BE2C (cell line): ENCODE data around the gene UBE2F.
"Not testable (repeated sequence)": the region's sequence is repeated elsewhere in the genome, so short reads cannot be mapped to it uniquely, and the experiment has no call there.

Source experiments
- DNase-seq: peaks from one replicate; pipeline ENCODE4 v3.0.0-alpha.2; 2020
- H3K27me3 ChIP-seq: fragments of 250-450 bp; sonication (Bioruptor Pico); 2 replicates; pipeline ENCODE4 v1.5.1; 2020; ENCODE audit warnings: mild to moderate bottlenecking
- H3K36me3 ChIP-seq: fragments of 250-450 bp; sonication (Bioruptor Pico); 2 replicates; pipeline ENCODE4 v1.5.1; 2020; ENCODE audit warnings: mild to moderate bottlenecking
- H3K4me1 ChIP-seq: fragments of 250-450 bp; sonication (Bioruptor Pico); 2 replicates; pipeline ENCODE4 v1.5.1; 2020
- H3K4me3 ChIP-seq: 2 replicates; pipeline ENCODE4 v1.5.1; 2011; ENCODE audit warnings: low read depth, low read length
- H3K9me3 ChIP-seq: fragments of 250-450 bp; sonication (Bioruptor Pico); 2 replicates; pipeline ENCODE4 v1.5.1; 2020
- TF ChIP-seq, protein P1 (sequence below): IDR thresholded peaks from 2 replicates; pipeline ENCODE4 v1.5.1; 2012; ENCODE audit warnings: mild to moderate bottlenecking, low read depth, low read length

Gene UBE2F

GRCh38 chr2:238027591-238028415 is 61.0 kb downstream of the UBE2F start:
- H3K27me3 ChIP-seq = no peaks in the 10 kb centered on the region
- no peak for DNase-seq
- H3K9me3 ChIP-seq = no peaks in the 10 kb centered on the region
- H3K36me3 ChIP-seq = peaks cover 9% of the 10 kb centered on the region
- no peaks in the 10 kb centered on the region for H3K4me1 ChIP-seq
- H3K4me3 ChIP-seq = no peak overlapping the region
- TF ChIP-seq, protein P1, sequence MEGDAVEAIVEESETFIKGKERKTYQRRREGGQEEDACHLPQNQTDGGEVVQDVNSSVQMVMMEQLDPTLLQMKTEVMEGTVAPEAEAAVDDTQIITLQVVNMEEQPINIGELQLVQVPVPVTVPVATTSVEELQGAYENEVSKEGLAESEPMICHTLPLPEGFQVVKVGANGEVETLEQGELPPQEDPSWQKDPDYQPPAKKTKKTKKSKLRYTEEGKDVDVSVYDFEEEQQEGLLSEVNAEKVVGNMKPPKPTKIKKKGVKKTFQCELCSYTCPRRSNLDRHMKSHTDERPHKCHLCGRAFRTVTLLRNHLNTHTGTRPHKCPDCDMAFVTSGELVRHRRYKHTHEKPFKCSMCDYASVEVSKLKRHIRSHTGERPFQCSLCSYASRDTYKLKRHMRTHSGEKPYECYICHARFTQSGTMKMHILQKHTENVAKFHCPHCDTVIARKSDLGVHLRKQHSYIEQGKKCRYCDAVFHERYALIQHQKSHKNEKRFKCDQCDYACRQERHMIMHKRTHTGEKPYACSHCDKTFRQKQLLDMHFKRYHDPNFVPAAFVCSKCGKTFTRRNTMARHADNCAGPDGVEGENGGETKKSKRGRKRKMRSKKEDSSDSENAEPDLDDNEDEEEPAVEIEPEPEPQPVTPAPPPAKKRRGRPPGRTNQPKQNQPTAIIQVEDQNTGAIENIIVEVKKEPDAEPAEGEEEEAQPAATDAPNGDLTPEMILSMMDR = no peak

DNA sequence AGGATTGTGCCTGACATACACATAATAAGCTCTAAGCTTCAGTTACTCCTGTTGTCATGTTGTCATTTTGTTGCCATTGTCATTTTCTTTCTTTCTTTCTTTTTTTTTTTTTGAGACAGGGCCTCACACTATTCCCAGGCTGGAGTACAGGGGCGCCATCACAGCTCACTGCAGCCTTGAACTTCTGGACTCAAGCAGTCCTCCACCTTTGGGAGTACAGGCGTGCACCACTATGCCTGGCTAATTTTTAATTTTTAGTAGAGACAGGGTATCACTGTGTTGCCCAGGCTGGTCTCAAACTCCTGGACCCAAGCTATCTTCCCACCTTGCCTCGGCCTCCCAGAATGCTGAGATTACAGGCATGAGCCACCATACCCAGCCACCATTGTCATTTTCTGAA is 63.0 kb downstream of the UBE2F start:
- H3K36me3 ChIP-seq = peaks cover 9% of the 10 kb centered on the region
- H3K27me3 ChIP-seq = no peaks in the 10 kb centered on the region
- no peak for DNase-seq
- no peak overlapping the region for H3K4me3 ChIP-seq
- no peaks in the 10 kb centered on the region for H3K4me1 ChIP-seq
- no peaks in the 10 kb centered on the region for H3K9me3 ChIP-seq
- TF ChIP-seq, protein P1 = no peak

- H3K4me1 ChIP-seq = no peaks in the 10 kb centered on the region
- H3K27me3 ChIP-seq = no peaks in the 10 kb centered on the region
- TF ChIP-seq, protein P1 = no peak; the same call in 1 of the 2 replicates
- no peak for DNase-seq
- peaks cover 9% of the 10 kb centered on the region for H3K36me3 ChIP-seq
- no peaks in the 10 kb centered on the region for H3K9me3 ChIP-seq
- H3K4me3 ChIP-seq = no peak overlapping the region
Measured at GRCh38 chr2:238030422-238031155, 63.8 kb downstream of the UBE2F start.

GRCh38 chr2:238031751-238032150 is 64.9 kb downstream of the UBE2F start:
- H3K9me3 ChIP-seq = no peaks in the 10 kb centered on the region
- peaks cover 9% of the 10 kb centered on the region; the same call in 1 of the 2 replicates for H3K36me3 ChIP-seq
- H3K27me3 ChIP-seq = no peaks in the 10 kb centered on the region
- no peaks in the 10 kb centered on the region for H3K4me1 ChIP-seq
- TF ChIP-seq, protein P1 = no peak
- DNase-seq = no peak
- no peak overlapping the region for H3K4me3 ChIP-seq

DNA sequence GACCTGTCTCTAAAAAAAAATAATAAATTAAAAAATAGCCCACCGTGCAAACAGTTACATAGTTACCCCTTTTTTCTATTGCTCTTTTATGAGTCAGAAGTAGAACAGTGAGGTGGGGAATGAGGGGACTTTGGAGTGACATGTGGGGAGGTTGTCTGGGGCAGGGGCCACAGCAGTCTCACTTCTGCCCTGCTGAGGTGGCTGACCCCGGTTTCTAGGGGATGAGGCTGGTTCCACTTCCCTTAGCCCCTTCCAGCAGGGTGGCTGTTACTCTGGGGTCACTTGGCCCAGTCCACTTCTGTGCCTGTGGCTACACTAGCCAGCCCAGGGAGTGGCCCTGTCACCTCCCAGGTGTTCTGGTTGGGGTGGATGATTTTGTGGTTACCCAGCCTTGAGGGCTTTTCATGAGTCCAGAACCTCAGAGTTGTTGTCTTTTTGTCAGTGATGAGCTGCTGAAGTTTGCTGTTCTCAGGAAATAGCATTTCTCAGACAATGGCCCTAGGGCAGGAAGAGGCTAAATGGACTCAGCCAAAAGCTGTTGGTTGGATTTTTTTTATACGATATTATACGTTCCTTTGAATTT is 66.0 kb downstream of the UBE2F start:
- H3K9me3 ChIP-seq = no peaks in the 10 kb centered on the region
- H3K27me3 ChIP-seq = no peaks in the 10 kb centered on the region
- H3K4me1 ChIP-seq = no peaks in the 10 kb centered on the region
- TF ChIP-seq, protein P1 = no peak
- H3K4me3 ChIP-seq = no peak overlapping the region
- no peak for DNase-seq
- peaks cover 9% of the 10 kb centered on the region; the same call in 1 of the 2 replicates for H3K36me3 ChIP-seq

DNA sequence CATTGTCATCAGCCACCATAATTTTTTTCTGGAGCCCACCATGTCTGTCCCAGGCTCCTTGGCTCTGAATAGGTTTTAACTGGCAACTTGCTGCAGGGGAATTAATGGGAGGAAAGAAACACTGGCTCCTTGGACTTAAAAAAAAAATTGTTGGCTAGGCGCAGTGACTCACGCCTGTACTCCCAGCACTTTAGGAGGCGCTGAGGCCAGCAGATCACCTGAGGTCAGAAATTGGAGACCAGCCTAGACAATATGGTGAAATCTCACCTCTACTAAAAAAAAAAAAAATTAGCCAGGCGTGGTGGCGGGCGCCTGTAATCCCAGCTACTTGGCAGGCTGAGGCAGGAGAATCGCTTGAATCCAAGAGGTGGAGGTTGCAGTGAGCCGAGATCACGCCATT is 67.2 kb downstream of the UBE2F start:
- H3K9me3 ChIP-seq, H3K27me3 ChIP-seq, H3K4me3 ChIP-seq, DNase-seq, H3K4me1 ChIP-seq: not testable (repeated sequence)
- H3K36me3 ChIP-seq = peaks cover 18% of the 10 kb centered on the region
